ENCODE results near the gene UGT1A5.

GRCh38 chr2:233673896-233674295 lies 38.8 kb upstream of the UGT1A5 start:
- TF ChIP-seq, protein P1, sequence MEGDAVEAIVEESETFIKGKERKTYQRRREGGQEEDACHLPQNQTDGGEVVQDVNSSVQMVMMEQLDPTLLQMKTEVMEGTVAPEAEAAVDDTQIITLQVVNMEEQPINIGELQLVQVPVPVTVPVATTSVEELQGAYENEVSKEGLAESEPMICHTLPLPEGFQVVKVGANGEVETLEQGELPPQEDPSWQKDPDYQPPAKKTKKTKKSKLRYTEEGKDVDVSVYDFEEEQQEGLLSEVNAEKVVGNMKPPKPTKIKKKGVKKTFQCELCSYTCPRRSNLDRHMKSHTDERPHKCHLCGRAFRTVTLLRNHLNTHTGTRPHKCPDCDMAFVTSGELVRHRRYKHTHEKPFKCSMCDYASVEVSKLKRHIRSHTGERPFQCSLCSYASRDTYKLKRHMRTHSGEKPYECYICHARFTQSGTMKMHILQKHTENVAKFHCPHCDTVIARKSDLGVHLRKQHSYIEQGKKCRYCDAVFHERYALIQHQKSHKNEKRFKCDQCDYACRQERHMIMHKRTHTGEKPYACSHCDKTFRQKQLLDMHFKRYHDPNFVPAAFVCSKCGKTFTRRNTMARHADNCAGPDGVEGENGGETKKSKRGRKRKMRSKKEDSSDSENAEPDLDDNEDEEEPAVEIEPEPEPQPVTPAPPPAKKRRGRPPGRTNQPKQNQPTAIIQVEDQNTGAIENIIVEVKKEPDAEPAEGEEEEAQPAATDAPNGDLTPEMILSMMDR (IDR thresholded peaks at IDR 0.05): no peak
- TF ChIP-seq MXI1 (IDR thresholded peaks at IDR 0.05; ENCODE audit: low read depth, low read length) (no peak), SIN3A (IDR thresholded peaks at IDR 0.05; ENCODE audit: borderline replicate concordance, low read depth, low read length) (no peak), SMC3 (IDR thresholded peaks at IDR 0.05; ENCODE audit: low read depth, low read length) (no peak), RAD21 (IDR thresholded peaks at IDR 0.05; ENCODE audit: low read length) (no peak), NRF1 (IDR thresholded peaks at IDR 0.05; ENCODE audit: low read depth, low read length) (no peak)
- TF ChIP-seq, protein P2, sequence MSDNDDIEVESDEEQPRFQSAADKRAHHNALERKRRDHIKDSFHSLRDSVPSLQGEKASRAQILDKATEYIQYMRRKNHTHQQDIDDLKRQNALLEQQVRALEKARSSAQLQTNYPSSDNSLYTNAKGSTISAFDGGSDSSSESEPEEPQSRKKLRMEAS (IDR thresholded peaks at IDR 0.05; ENCODE audit: low read depth): no peak
